HL-60 (cell line): Measurements from ENCODE around the gene NEGR1.

ENCODE experiments used
- DNase-seq, 2 experiments: peaks; one replicate each; pipeline ENCODE4 v3.0.0-alpha.2; 2010 to 2020; ENCODE audit warnings: low read depth in 1 of 2, low spot score in 1 of 2
- H3K27ac ChIP-seq: fragments of 250-450 bp; sonication (Bioruptor Pico); replicated peaks from 2 replicates; pipeline ENCODE4 v1.5.1; 2020; ENCODE audit warnings: mild to moderate bottlenecking, moderate library complexity
- H3K27me3 ChIP-seq: fragments of 250-450 bp; sonication (Bioruptor Pico); 2 replicates; pipeline ENCODE4 v1.5.1; 2021; ENCODE audit warnings: mild to moderate bottlenecking, moderate library complexity; ENCODE audit not compliant: insufficient read depth, poor library complexity, severe bottlenecking
- H3K4me3 ChIP-seq: replicated peaks from 2 replicates; pipeline ENCODE4 v1.5.1; 2011; ENCODE audit warnings: mild to moderate bottlenecking, control low read depth, low read length; ENCODE audit not compliant: insufficient read depth
- CTCF ChIP-seq: IDR thresholded peaks from one replicate; pipeline ENCODE4 v1.5.1; 2011; ENCODE audit warnings: low read length, control low read depth, inconsistent platforms; ENCODE audit not compliant: insufficient read depth
- GABPA ChIP-seq: IDR thresholded peaks from 2 replicates; pipeline ENCODE4 v1.6.1; 2012; ENCODE audit warnings: low read depth
- POLR2AphosphoS5 ChIP-seq: IDR thresholded peaks from 2 replicates; pipeline ENCODE4 v1.6.1; 2012; ENCODE audit warnings: low read depth
- REST ChIP-seq: IDR thresholded peaks from 2 replicates; pipeline ENCODE4 v1.6.1; 2012; ENCODE audit warnings: low read depth; ENCODE audit not compliant: insufficient replicate concordance
- SPI1 ChIP-seq: IDR thresholded peaks from 2 replicates; pipeline ENCODE4 v1.6.1; 2012; ENCODE audit warnings: low read depth, mild to moderate bottlenecking, borderline replicate concordance

Gene NEGR1

GRCh38 chr1:71781450-71781849 lies 500.9 kb downstream of the NEGR1 start:
- no peak for DNase-seq
- Histone ChIP-seq H3K27ac (no peak overlapping the region), H3K27me3 (no peaks in the 10 kb centered on the region), H3K4me3 (no peak overlapping the region)
- TF ChIP-seq GABPA (no peak), POLR2AphosphoS5 (no peak), SPI1 (no peak), CTCF (no peak), REST (no peak)

- no peak for TF ChIP-seq SPI1
- TF ChIP-seq POLR2AphosphoS5 = no peak
- TF ChIP-seq GABPA = no peak
- TF ChIP-seq REST = no peak
- no peak for TF ChIP-seq CTCF
- no peak for DNase-seq
- Histone ChIP-seq H3K27ac (no peak overlapping the region), H3K27me3 (no peaks in the 10 kb centered on the region), H3K4me3 (no peak overlapping the region)
Observed at GRCh38 chr1:71780681-71781080, 501.7 kb downstream of the NEGR1 start.

GRCh38 chr1:71778940-71779339 lies 503.4 kb downstream of the NEGR1 start:
- H3K27me3 ChIP-seq = no peaks in the 10 kb centered on the region
- TF ChIP-seq REST = no peak
- TF ChIP-seq POLR2AphosphoS5 = no peak
- no peak for TF ChIP-seq SPI1
- TF ChIP-seq GABPA = no peak
- TF ChIP-seq CTCF = no peak
- H3K27ac ChIP-seq = no peak overlapping the region
- DNase-seq = no peak
- no peak overlapping the region for H3K4me3 ChIP-seq
